Lower leg skin (tissue), 3 donors: Measurements from ENCODE around the gene JARID2.

ENCODE experiments used
- CTCF ChIP-seq, 3 donors: fragments of 450-650 bp; IDR thresholded peaks; one replicate each; pipeline ENCODE4 v1.5.1; 2016; ENCODE audit warnings: antibody characterized with exemption in 3 of 3, mild to moderate bottlenecking in 3 of 3, moderate library complexity in 2 of 3
- POLR2A ChIP-seq, 2 donors: fragments of 450-650 bp; IDR thresholded peaks; one replicate each; pipeline ENCODE4 v1.6.1; 2016 to 2017; ENCODE audit warnings: antibody characterized with exemption in 2 of 2, mild to moderate bottlenecking in 1 of 2, moderate library complexity in 1 of 2

- TF ChIP-seq POLR2A (IDR thresholded peaks at IDR 0.05) = no peak
- TF ChIP-seq CTCF (IDR thresholded peaks at IDR 0.05) = no peak
These were observed 237.2 kb downstream of the JARID2 start for GRCh38 chr6:15483060-15483459.
